Heart right ventricle (tissue), 16 donors: ENCODE measurements around the gene TRAPPC3. TPM values are rescaled to one million over a fixed set of nuclear protein-coding genes. Genes with fewer than 3 reads are reported as not detected.

Source experiments
- ATAC-seq, 8 donors: fragments of 200-7000 bp; cut with Tn5 transposase; one replicate each; pipeline ENCODE4 v1.9.1; 2020; ENCODE audit warnings: mild to moderate bottlenecking in 8 of 8, moderate library complexity in 8 of 8, moderate number of reproducible peaks in 1 of 8
- DNase-seq, 2 donors: peaks; one replicate each; pipeline ENCODE4 v3.0.0-alpha.2; 2020
- H3K27ac ChIP-seq, 10 donors: fragments of 200-600 bp; sonication (generic) in 2 of 10; one replicate each; pipeline versions ENCODE4 v1.5.0 to v1.8.0; 2020 to 2022; ENCODE audit warnings: mild to moderate bottlenecking in 3 of 10
- H3K27me3 ChIP-seq, 7 donors: fragments of 200-600 bp; one replicate each; pipeline ENCODE4 v1.8.0; 2021 to 2022; ENCODE audit warnings: mild to moderate bottlenecking in 2 of 7
- H3K36me3 ChIP-seq, 9 donors: fragments of 200-600 bp; sonication (generic) in 1 of 9; one replicate each; pipeline versions ENCODE4 v1.5.0 to v1.8.0; 2020 to 2022; ENCODE audit warnings: mild to moderate bottlenecking in 2 of 9
- H3K4me1 ChIP-seq, 9 donors: fragments of 200-600 bp; sonication (generic) in 1 of 9; one replicate each; pipeline versions ENCODE4 v1.5.0 to v1.8.0; 2020 to 2022; ENCODE audit warnings: mild to moderate bottlenecking in 4 of 9
- H3K4me3 ChIP-seq, 10 donors: fragments of 200-600 bp; sonication (generic) in 2 of 10; one replicate each; pipeline versions ENCODE4 v1.5.0 to v1.8.0; 2020 to 2022; ENCODE audit warnings: mild to moderate bottlenecking in 7 of 10, moderate library complexity in 2 of 10
- H3K9me3 ChIP-seq, 11 donors: fragments of 200-600 bp in 10 of 11; sonication (generic) in 2 of 11; one replicate each; pipeline versions ENCODE4 v1.5.0 to v1.8.0; 2013 to 2022; ENCODE audit warnings: mild to moderate bottlenecking in 2 of 11, control low read depth in 1 of 11, moderate library complexity in 1 of 11
- WGBS, 2 donors: extraction: QIAGEN DNeasy Blood & Tissue Kit; methylation state at CpG; one replicate each; pipeline ENCODE4 v1.1.7; 2013; ENCODE audit warnings: inconsistent platforms in 1 of 2; 5-methylcytosine and 5-hydroxymethylcytosine counted together
- intact Hi-C, 10 donors: fragments of 100-400 bp; cut with DNase I; formaldehyde crosslinking; loops; one replicate each; pipeline versions ENCODE4 v1.11.1 to v1.14.2; 2022
- polyA plus RNA-seq, 2 donors: library from polyadenylated mRNA; stranded (reverse); fragments of 200-250 nt; gene quantifications; one replicate each; pipeline ENCODE4 v1.2.3, GENCODE V29; 2013
- total RNA-seq, 10 donors: library from RNA; stranded (reverse); fragmentation: NEBNext Ultra II Directional in 3 of 10; extraction: Animal tissue kit (Norgen Biotek cat#: 25700) in 3 of 10; gene quantifications; one replicate each; pipeline versions ENCODE4 v1.2.1 to v1.2.4, GENCODE V29; 2021 to 2023
- TF ChIP-seq, protein P1 (sequence below), 9 donors: fragments of 200-600 bp; sonication (generic) in 2 of 9; IDR thresholded peaks; one replicate each; pipeline versions ENCODE4 v1.5.0 to v1.8.0; 2021 to 2022; ENCODE audit warnings: antibody characterized with exemption in 9 of 9, mild to moderate bottlenecking in 5 of 9, moderate library complexity in 1 of 9
- donor health status: Arrhythmogenic right ventricular cardiomyopathy.
- donor health status: ischemic (EF 13 %, LVEDD 7.1; RV severe dilation, severe dysfunction).
- donor health status: healthy with polysubstance abuse.
- donor health status: DM: no; HTN: yes; CAD: no.
- donor health status: DM: no; HTN: no; CAD: no.
- donor health status: ischemic (EF 25% LVEDD 6.9; RV normal size, moderate dysfunction).
- donor health status: ischemic (EF 25% LVEDD 5.7; RV mildly dilated, moderate dysfunction).
- donor health status: healthy.
- donor health status: DM: yes; HTN: yes; CAD: no.
- donor health status: Ischemic cardiomyopathy.
- donor health status: ischemic (EF 35%, LVEDD 5.7; RV mildly dilated, moderate dysfunction).
- donor health status: nonischemic (EF 11% LVEDD 7.7; RV severe dilation, severe dysfunction).
- donor health status: DM: yes; HTN: yes; CAD: no.
- donor health status: PGD.
- donor health status: ischemic (EF 29% LVEDD 5.4; RV normal size, mild dysfunction).
- donor health status: nonischemic (EF 23%, LVEDD 6.1; RV moderate dilation, normal function).

The TRAPPC3 gene
- total and polyA plus RNA-seq, 12 donors: 33.6 to 73.8 (median 48.4) TPM

DNA sequence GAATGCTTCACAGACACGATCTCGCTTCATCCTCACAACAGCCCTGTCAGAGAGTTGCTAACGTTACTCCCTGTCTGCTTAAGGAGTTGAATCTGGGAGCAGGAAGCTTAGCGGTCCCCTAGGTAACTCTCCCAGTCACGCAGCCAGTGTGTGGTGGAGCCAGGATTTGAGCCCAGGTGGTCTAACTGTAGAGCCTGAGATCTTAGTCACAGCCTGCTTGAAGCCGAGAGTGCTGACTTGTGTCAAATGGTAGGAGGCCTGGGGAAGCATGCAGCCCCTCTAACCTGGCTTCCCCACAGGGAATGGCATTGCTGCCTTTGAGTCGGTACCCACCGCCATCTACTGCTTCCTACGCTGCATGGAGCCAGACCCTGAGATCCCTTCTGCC, 56.5 kb downstream of the TRAPPC3 start:
- DNase-seq: no peak
- intact Hi-C loops: loop anchor here in 4 of 10 donors (10.0 kb wide), 4 partner anchors 122 to 332 kb away; no protein-coding TSS in a partner anchor
- H3K27ac ChIP-seq: peak overlapping the region in 1 of 10 donors; percentile 22
- no peaks in the 10 kb centered on the region for H3K27me3 ChIP-seq
- no peaks in the 10 kb centered on the region for H3K9me3 ChIP-seq
- TF ChIP-seq, protein P1, sequence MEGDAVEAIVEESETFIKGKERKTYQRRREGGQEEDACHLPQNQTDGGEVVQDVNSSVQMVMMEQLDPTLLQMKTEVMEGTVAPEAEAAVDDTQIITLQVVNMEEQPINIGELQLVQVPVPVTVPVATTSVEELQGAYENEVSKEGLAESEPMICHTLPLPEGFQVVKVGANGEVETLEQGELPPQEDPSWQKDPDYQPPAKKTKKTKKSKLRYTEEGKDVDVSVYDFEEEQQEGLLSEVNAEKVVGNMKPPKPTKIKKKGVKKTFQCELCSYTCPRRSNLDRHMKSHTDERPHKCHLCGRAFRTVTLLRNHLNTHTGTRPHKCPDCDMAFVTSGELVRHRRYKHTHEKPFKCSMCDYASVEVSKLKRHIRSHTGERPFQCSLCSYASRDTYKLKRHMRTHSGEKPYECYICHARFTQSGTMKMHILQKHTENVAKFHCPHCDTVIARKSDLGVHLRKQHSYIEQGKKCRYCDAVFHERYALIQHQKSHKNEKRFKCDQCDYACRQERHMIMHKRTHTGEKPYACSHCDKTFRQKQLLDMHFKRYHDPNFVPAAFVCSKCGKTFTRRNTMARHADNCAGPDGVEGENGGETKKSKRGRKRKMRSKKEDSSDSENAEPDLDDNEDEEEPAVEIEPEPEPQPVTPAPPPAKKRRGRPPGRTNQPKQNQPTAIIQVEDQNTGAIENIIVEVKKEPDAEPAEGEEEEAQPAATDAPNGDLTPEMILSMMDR (IDR thresholded peaks at IDR 0.05): no peak
- no peak overlapping the region for H3K4me3 ChIP-seq
- 92 to 94% methylated on average over 9 of the region's 9 CpGs for WGBS, 2 donors
- peaks cover 0 to 69% (median 26%) of the 10 kb centered on the region in 9 donors for H3K36me3 ChIP-seq
- ATAC-seq: no peak
- H3K4me1 ChIP-seq: peaks cover 3 to 68% (median 59%) of the 10 kb centered on the region in 9 donors

DNA sequence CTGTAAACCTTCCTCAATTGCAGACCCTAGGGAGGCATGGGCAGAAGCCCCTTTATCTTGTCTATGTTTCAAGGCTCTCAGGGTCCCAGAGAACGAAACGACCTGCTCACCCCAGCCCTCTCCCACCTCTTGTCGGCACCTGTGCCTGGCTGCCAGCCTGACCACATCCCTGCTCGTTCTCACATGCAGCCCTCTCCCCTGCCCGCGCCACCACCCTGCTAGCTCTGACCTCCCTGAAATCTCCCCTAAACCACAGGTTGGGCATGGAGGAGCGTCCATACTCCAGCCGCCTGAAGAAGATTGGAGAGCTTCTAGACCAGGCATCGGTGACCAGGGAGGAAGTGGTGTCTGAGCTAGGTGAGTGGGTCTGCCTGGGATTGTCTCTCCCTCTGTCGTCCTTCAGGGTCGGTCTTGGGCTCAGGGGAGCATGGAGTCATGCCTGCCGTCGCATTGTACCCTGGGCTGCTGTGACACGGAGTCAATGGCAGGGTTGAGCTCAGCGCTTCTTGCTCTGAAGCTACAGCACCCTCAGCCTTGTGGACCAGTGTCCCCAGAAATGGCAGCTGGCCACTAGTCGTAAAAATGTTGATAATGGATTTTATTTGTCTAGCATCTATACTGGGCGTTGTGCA, 57.0 kb downstream of the TRAPPC3 start:
- DNase-seq: no peak
- WGBS, 2 donors: 93 to 94% methylated on average over 17 of the region's 17 CpGs
- Histone ChIP-seq H3K27ac (no peak overlapping the region), H3K36me3 (peaks cover 0 to 69% (median 26%) of the 10 kb centered on the region in 9 donors), H3K4me3 (no peak overlapping the region), H3K27me3 (no peaks in the 10 kb centered on the region), H3K4me1 (peaks cover 3 to 68% (median 59%) of the 10 kb centered on the region in 9 donors), H3K9me3 (no peaks in the 10 kb centered on the region)
- intact Hi-C loops: loop anchor here in 4 of 10 donors (10.0 kb wide), 4 partner anchors 123 to 333 kb away; no protein-coding TSS in a partner anchor
- TF ChIP-seq, protein P1 (IDR thresholded peaks at IDR 0.05): no peak
- ATAC-seq: no peak

DNA sequence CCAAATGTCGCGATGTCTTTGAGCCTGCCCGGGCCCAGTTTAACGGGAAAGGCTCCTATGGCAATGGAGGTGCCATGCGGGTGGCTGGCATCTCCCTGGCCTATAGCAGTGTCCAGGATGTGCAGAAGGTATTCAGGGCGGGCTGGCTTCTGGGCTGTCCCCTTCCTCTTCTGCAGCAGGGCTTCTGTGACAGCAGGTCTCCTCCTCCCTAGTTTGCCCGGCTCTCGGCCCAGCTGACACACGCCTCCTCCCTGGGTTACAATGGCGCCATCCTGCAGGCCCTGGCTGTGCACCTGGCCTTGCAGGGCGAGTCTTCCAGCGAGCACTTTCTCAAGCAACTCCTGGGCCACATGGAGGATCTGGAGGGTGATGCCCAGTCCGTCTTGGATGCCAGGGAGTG, 57.6 kb downstream of the TRAPPC3 start:
- Histone ChIP-seq H3K4me3 (no peak overlapping the region), H3K27me3 (no peaks in the 10 kb centered on the region), H3K4me1 (peaks cover 3 to 68% (median 59%) of the 10 kb centered on the region in 9 donors), H3K9me3 (no peaks in the 10 kb centered on the region), H3K36me3 (peaks cover 0 to 67% (median 26%) of the 10 kb centered on the region in 9 donors), H3K27ac (no peak overlapping the region)
- DNase-seq: no peak
- no peak for ATAC-seq
- WGBS, 2 donors: 95 to 96% methylated on average over 13 of the region's 13 CpGs
- TF ChIP-seq, protein P1 (IDR thresholded peaks at IDR 0.05): no peak
- intact Hi-C loops: loop anchor here in 4 of 10 donors (10.0 kb wide), 4 partner anchors 123 to 333 kb away; no protein-coding TSS in a partner anchor

DNA sequence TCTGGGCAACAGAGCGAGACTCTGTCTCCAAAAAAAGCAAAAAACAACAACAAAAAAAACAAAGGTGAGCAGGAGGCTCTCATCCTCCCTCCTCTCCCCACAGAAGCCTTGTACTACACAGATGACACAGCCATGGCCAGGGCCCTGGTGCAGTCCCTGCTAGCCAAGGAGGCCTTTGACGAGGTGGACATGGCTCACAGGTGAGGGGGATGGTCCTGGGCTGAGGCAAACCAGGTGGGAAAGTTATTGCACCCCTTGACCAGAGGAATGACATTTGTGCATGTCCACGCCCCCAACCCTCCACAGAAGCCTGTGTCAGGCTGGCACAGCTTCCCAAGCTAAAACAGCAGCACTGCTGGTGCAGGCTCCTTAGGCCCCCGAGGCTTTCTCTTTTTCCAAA, 58.1 kb downstream of the TRAPPC3 start:
- H3K4me1 ChIP-seq: peaks cover 3 to 64% (median 57%) of the 10 kb centered on the region in 9 donors
- DNase-seq: no peak
- H3K36me3 ChIP-seq: peaks cover 0 to 61% (median 24%) of the 10 kb centered on the region in 9 donors
- TF ChIP-seq, protein P1 (IDR thresholded peaks at IDR 0.05): no peak
- no peak overlapping the region for H3K27ac ChIP-seq
- WGBS, 2 donors: 93 to 94% methylated on average over 4 of the region's 4 CpGs
- intact Hi-C loops: loop anchor here in 4 of 10 donors (10.0 kb wide), 4 partner anchors 124 to 334 kb away; no protein-coding TSS in a partner anchor
- H3K4me3 ChIP-seq: no peak overlapping the region
- H3K9me3 ChIP-seq: no peaks in the 10 kb centered on the region
- H3K27me3 ChIP-seq: peaks cover 0 to 1% (median 0%) of the 10 kb centered on the region in 7 donors
- no peak for ATAC-seq
